Measurements from ENCODE around the gene SPAG5. TPM values are rescaled to one million over a fixed set of nuclear protein-coding genes. Genes with fewer than 3 reads are reported as not detected.

Gene SPAG5
- total RNA-seq, 1 donor from 2014 or later = 1.3 TPM

GRCh38 chr17:28573521-28573920, 25.3 kb downstream of the SPAG5 start:
- no peak overlapping the region for H3K4me3 ChIP-seq (ENCODE audit: low read depth, low read length)
- no peak for FAIRE-seq
- TF ChIP-seq CTCF (IDR thresholded peaks at IDR 0.05; ENCODE audit: insufficient read depth, low read length, severe bottlenecking) = no peak
- peaks cover 6% of the 10 kb centered on the region for H3K36me3 ChIP-seq (ENCODE audit: control insufficient read depth, insufficient read depth, low read length)
- H3K27me3 ChIP-seq (ENCODE audit: control insufficient read depth, insufficient read depth, low read length) = no peaks in the 10 kb centered on the region
- no peak for DNase-seq (ENCODE audit: low read depth)

DNA sequence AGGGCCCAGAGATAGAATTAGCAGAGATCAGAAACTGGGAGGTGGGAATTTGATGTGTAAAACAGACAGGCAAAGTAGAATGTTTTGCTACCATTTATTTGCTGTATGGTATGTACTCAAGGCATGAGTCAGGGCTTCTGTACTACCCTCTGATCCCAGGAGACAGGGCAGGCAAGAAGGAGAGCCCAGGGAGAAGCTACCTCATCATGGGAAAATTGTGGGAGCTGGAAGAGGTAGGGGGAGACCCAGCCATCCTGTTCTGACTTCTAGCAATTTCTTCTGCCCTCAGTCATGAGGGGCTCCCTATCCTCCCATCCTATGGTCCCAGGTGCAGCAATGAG, 25.8 kb downstream of the SPAG5 start:
- peaks cover 6% of the 10 kb centered on the region for H3K36me3 ChIP-seq (ENCODE audit: control insufficient read depth, insufficient read depth, low read length)
- no peak for TF ChIP-seq CTCF (IDR thresholded peaks at IDR 0.05; ENCODE audit: insufficient read depth, low read length, severe bottlenecking)
- FAIRE-seq = no peak
- H3K27me3 ChIP-seq (ENCODE audit: control insufficient read depth, insufficient read depth, low read length) = no peaks in the 10 kb centered on the region
- H3K4me3 ChIP-seq (ENCODE audit: low read depth, low read length) = no peak overlapping the region
- DNase-seq (ENCODE audit: low read depth) = no peak

GRCh38 chr17:28572259-28573039, 26.4 kb downstream of the SPAG5 start:
- Histone ChIP-seq H3K4me3 (ENCODE audit: low read depth, low read length) (no peak overlapping the region), H3K36me3 (ENCODE audit: control insufficient read depth, insufficient read depth, low read length) (peaks cover 6% of the 10 kb centered on the region), H3K27me3 (ENCODE audit: control insufficient read depth, insufficient read depth, low read length) (no peaks in the 10 kb centered on the region)
- no peak for DNase-seq (ENCODE audit: low read depth)
- TF ChIP-seq CTCF (IDR thresholded peaks at IDR 0.05; ENCODE audit: insufficient read depth, low read length, severe bottlenecking) = no peak
- no peak for FAIRE-seq

GRCh38 chr17:28571361-28572122, 27.3 kb downstream of the SPAG5 start, which contains the start of gene PIGS:
TSS of gene PIGS (minus strand) at chr17:28571524. CDS start at chr17:28571496, 28 bp downstream.
- FAIRE-seq (no peak), DNase-seq (ENCODE audit: low read depth) (peak; percentile 86)
- Histone ChIP-seq H3K27me3 (ENCODE audit: control insufficient read depth, insufficient read depth, low read length) (no peaks in the 10 kb centered on the region), H3K36me3 (ENCODE audit: control insufficient read depth, insufficient read depth, low read length) (peaks cover 6% of the 10 kb centered on the region), H3K4me3 (ENCODE audit: low read depth, low read length) (peak within 1 kb of the TSS; percentile 90)
- TF ChIP-seq CTCF (IDR thresholded peaks at IDR 0.05; ENCODE audit: insufficient read depth, low read length, severe bottlenecking) = no peak

DNA sequence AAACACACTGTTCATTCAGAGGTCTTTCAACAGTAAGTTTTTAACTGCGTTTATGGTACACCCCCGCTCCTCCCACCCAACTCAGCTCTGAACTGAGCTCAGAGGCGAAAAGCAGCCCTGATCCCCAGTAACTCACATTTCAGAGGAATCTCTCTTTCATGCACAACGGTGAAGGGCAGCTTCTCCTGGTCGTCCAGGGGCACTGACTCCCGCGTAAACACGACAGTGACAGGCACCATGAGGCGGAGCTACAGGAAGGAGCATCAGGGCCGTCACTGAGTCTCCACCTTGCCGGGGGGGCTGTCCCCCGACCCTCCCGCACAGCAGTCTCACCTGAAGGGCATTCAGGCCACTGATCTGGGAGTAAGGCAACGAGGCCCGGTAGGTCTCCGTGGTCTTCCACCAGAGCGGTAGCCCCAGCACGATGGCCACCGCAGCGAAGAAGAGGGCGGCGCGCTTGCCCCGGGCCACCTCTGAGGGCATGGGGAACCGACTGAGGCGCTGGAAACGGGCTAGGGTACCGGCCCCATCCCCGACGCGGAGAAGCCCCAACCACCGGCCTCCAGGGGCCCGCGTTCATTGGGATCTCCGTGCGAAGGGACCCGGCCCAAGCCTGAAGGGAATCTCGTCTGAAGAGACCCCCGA, 28.0 kb downstream of the SPAG5 start:
- Histone ChIP-seq H3K36me3 (ENCODE audit: control insufficient read depth, insufficient read depth, low read length) (peaks cover 6% of the 10 kb centered on the region), H3K4me3 (ENCODE audit: low read depth, low read length) (peak overlapping the region; percentile 90), H3K27me3 (ENCODE audit: control insufficient read depth, insufficient read depth, low read length) (no peaks in the 10 kb centered on the region)
- FAIRE-seq (no peak), DNase-seq (ENCODE audit: low read depth) (no peak)
- TF ChIP-seq CTCF (IDR thresholded peaks at IDR 0.05; ENCODE audit: insufficient read depth, low read length, severe bottlenecking) = no peak
